ENCODE data around the gene NIF3L1. TPM values are rescaled to one million over a fixed set of nuclear protein-coding genes. Genes with fewer than 3 reads are reported as not detected.

The NIF3L1 gene
- total and polyA plus RNA-seq, 2 of the 13 experiments (the other 11 are each of a cell fraction or from before 2014, with no cell fraction given), result 67.9 to 75.2 TPM

- no peak for TF ChIP-seq TARDBP (CRISPR knock-in tag; IDR thresholded peaks at IDR 0.05)
- TF ChIP-seq FOXK2 (IDR thresholded peaks at IDR 0.05), result peak; percentile 88
- TF ChIP-seq ZNF256 (CRISPR knock-in tag; conservative IDR thresholded peaks at IDR 0.05), result no peak
- TF ChIP-seq SSRP1 (CRISPR knock-in tag; IDR thresholded peaks at IDR 0.05), result no peak
- 0 out of 2 replicates have a peak, but pooled peaks have one; percentile 25 for TF ChIP-seq ZNF605 (CRISPR knock-in tag; IDR thresholded peaks at IDR 0.05)
- TF ChIP-seq ARHGAP35 (CRISPR knock-in tag; IDR thresholded peaks at IDR 0.05; ENCODE audit: borderline replicate concordance), result no peak
- no peak for TF ChIP-seq TEAD2 (CRISPR knock-in tag; IDR thresholded peaks at IDR 0.05)
- TF ChIP-seq KAT7 (CRISPR knock-in tag; IDR thresholded peaks at IDR 0.05; ENCODE audit: borderline replicate concordance), result no peak
- peak; percentile 33; the same call in 1 of the 2 replicates for TF ChIP-seq RCOR2 (CRISPR knock-in tag; IDR thresholded peaks at IDR 0.05)
- no peak for TF ChIP-seq ZNF556 (CRISPR knock-in tag; IDR thresholded peaks at IDR 0.05; ENCODE audit: borderline replicate concordance)
- no peak for TF ChIP-seq POLR2AphosphoS5 (IDR thresholded peaks at IDR 0.05; ENCODE audit: low read depth, low read length)
- TF ChIP-seq ZNF496 (CRISPR knock-in tag; IDR thresholded peaks at IDR 0.05; ENCODE audit: insufficient replicate concordance), result no peak
- no peak for TF ChIP-seq ZNF672 (CRISPR knock-in tag; IDR thresholded peaks at IDR 0.05)
- no peak for TF ChIP-seq ZFAT (CRISPR knock-in tag; conservative IDR thresholded peaks at IDR 0.05)
- TF ChIP-seq DRAP1 (CRISPR knock-in tag; IDR thresholded peaks at IDR 0.05), result 0 out of 2 replicates have a peak, but pooled peaks have one; percentile 13
- no peak for TF ChIP-seq AFF4 (CRISPR knock-in tag; IDR thresholded peaks at IDR 0.05)
- TF ChIP-seq RAD51 (IDR thresholded peaks at IDR 0.05; ENCODE audit: borderline replicate concordance), result no peak
- TF ChIP-seq ZNF644 (CRISPR knock-in tag; IDR thresholded peaks at IDR 0.05; ENCODE audit: low read depth), result no peak
- no peak for TF ChIP-seq ZNF83 (CRISPR knock-in tag; IDR thresholded peaks at IDR 0.05; ENCODE audit: borderline replicate concordance)
- TF ChIP-seq ZBED4 (CRISPR knock-in tag; IDR thresholded peaks at IDR 0.05; ENCODE audit: borderline replicate concordance), result no peak
- TF ChIP-seq ZNF235 (CRISPR knock-in tag; IDR thresholded peaks at IDR 0.05; ENCODE audit: borderline replicate concordance), result no peak
- TF ChIP-seq ZSCAN20 (CRISPR knock-in tag; IDR thresholded peaks at IDR 0.05; ENCODE audit: borderline replicate concordance), result no peak
These were observed 55.6 kb downstream of the NIF3L1 start (continued) for GRCh38 chr2:200944467-200945394.
